ENCODE results near the gene EGFLAM.

Gene EGFLAM

GRCh38 chr5:38258319-38259061, at the start of gene EGFLAM:
Gene EGFLAM (plus strand): TSS chr5:38258559. CDS start chr5:38258755, 196 bp downstream.
- DNase-seq: no peak

DNA sequence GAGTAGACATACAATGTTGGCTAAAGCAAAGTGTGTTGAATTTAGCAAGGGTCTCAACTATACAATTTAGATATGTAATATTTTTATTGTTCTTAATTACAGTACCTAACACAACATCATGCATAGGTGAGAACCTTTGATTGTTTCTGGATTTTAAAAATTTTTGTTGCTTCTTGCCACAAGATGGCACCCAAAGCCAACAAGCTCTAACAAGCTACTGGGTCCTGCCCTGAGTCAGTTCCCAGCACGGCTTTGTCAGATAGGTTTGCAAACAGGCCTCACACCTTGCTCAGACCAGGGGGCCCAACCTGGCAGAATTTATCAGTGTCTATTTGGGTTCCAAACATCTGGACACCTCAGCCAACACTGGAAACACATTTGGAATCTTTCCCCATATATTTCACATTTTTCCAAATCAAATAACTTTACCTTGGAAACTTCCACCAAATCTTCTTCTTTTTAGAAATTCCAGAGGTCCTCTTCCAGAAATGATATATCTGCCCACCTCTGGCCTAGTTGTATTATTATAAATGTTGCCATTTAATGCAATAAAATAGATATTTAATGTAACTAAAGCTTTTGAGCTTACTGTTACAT, 49.5 kb upstream of the EGFLAM start:
- no peak for DNase-seq

DNA sequence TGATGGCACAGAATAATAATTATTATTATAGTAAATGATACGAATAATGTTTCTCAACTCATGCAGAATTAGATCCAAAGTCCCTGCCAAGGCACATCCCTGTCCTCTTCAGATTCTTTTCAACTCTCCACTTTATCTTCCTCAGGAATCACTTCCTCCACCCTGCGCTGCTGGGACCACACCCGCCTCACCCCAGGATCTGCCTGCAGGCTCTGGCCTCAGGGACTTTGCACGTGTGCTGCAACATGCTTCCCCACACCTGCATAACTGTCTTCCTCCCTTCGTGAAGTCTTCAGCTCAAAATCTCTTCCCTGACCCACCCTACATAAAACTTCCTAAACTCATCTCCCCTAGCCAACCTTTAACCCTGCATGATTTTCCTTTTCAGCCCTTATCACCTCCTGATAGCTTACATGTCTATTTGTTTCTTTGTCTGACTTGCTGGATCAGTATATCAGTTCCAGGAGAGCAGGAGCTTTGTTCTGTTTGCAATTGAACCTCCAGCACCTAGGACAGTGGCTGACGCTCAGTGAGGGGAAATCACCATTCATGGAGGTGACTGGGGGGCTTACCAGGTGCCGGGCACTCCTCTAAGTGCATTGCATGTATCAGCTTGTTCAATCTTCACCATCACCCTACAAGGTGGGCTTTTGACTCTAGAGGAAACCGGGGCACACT, 47.5 kb upstream of the EGFLAM start:
- no peak for DNase-seq

GRCh38 chr5:38211354-38211710, 47.0 kb upstream of the EGFLAM start:
- no peak for DNase-seq

DNA sequence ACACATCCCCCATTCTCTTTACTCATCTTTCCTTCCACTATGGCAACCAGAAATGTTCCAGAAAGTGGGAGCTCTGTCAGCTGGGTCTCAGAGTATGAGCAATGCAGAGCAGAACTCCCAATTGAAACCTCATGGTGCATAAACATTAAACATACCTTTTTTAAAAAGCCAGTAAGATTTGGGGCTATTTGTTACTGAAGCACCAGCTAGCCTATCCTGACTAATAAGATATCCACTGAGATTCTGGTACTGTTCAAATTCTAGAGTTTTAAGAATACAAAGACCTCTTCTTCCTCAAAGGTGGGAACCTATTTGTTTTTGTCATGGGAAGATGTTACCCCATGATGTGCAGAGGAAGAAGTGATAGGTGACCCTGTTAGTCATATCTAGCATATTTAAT, 46.1 kb upstream of the EGFLAM start:
- no peak for DNase-seq

DNA sequence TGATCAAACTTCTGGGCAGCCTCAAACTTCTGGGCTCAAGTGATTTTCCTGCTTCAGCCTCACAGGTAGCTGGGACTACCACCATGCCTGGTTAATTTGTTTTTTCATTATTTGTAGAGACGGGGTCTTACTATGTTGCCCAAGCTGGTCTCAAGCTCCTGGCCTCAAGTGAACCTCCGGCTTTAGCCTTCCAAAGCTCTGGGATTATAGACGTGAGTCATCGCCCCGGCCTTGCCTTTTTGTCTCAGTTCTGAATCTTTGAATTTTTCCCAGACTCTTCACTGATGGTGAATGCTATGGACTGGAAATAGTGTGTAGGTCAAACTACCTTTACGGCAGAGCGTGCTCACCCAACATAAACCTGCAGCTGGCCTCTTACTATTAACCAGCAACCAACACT, 32.3 kb upstream of the EGFLAM start:
- no peak for DNase-seq

GRCh38 chr5:38228914-38229313, 29.4 kb upstream of the EGFLAM start:
- no peak for DNase-seq

DNA sequence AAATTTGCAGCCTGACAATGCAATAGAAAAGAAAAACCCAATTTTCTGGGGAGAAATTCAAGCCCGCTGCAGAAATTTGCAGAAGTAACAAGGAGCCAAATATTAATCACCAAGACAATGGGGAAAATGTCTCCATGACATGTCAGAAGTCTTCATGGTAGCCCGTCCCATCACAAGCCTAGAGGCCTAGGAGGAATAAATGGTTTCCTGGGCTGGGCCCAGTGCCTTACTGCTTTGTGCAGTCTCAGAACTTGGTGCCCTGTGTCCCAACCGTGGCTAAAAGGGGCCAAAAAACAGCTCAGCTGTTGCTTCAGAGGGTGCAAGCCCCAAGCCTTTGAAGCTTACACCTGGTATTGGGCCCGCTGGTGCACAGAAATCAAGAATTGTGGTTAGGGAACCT, 23.6 kb upstream of the EGFLAM start:
- no peak for DNase-seq

GRCh38 chr5:38237681-38238080, 20.7 kb upstream of the EGFLAM start:
- no peak for DNase-seq

DNA sequence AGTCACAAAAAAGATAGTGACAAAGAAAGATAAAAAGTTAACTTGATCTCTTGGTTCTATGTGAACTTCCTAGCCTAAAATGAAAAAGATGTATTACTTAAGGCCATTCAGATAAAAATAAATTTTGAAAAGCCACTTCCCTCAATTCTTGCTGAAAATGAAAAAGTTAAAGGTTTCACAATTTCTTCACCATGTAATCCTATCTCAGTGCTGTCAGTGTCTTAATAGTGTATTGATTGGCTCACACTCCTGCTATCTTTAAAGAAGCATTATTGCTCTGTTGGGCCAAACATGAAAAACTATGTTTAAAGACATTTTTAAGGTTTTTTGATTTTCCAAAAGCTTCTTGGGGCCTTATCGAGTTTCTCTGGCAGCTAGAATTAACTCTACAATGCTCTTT, 18.1 kb upstream of the EGFLAM start:
- DNase-seq: no peak

DNA sequence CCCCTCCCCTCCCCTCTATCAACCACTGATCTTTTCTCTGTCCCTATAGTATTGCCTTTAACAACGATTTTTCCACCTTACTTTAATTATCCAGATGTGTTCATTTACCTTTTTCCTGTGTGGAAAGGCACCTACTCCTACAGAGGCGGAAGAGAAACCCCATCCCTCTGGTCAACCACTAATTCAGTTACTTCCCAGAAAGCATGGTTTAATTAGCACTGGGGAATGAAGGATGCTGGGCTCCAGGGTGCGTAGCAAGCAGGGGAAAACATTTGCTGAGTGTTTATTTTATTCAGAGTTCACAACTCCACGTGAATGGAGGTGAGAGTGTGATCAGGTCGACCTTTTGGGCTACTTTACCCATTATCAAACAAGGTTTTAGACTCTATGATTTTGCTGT, 16.7 kb upstream of the EGFLAM start:
- no peak for DNase-seq

DNA sequence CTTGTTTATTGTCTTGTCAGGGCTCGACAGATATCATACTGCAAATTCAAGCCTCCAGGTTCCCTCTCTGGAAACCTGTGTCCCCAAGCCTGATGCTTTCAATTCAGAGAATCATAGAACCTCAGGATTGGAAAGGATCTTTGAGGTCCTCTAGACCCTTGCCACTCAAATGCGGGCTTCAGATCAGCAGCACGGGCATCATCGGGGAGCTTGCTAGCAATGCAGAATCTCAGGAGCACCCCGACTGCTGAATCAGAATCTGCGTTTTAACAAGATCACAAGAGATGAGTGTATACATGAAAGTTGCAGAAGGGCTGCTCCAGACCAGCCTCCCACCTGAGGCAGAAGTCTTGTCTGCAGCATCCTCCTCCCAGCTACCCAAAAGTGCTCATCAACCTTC, 13.1 kb upstream of the EGFLAM start:
- DNase-seq: no peak

GRCh38 chr5:38249301-38249700, 9.1 kb upstream of the EGFLAM start:
- no peak for DNase-seq

DNA sequence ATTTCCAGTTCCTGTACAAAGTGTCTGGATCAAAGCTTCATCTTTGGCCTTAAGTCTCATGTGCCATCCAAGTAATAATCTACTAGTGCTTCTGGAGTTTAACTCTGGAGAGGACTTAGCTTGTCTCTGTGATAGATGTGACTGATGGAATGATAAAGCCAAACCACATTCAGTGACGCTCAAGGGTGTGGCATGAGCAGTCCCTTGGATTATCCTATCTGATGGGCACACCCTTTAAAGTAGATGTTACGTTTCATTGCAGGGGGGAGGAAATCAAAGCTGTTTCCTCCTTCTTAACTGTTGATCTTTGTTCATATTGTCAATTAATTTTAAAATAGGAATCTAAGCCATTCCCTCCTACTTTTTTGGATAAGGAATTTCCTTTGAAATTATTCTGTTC, 8.5 kb upstream of the EGFLAM start:
- DNase-seq: no peak

GRCh38 chr5:38250763-38251448, 7.5 kb upstream of the EGFLAM start:
- DNase-seq: no peak

DNA sequence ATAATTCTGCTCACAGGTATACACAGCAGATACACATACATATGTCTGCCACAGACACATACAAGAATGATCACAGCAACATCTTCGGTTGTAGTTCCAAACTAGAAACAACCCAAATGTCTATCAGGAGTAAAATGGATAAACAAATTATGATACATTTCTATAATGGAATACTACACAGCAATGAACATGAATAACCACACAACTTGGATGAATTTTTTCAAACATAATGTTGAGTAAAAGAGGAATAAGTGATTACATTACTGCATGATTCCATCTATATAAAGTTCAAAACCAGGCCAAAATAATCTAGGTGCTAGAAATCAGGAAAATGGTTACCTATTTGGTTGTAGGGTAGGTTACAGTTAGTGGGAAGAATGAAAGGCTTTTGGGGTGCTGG, 4.6 kb upstream of the EGFLAM start:
- no peak for DNase-seq

GRCh38 chr5:38257308-38258041, 884 bp upstream of the EGFLAM start:
- DNase-seq: no peak

DNA sequence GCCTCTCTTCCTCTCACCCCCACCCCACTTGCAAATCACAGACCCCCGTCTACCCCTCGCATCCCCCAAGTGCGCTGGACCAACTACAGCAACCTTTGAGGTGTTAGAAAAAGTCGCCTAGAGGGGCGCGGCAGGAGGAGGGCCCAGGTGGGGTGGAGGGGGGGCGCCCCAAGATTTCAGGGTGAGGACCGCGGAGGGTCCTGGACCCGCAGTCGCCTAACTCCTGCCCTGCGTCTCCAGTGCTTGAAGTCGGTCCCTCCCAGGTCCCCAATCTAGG, 379 bp upstream of the EGFLAM start:
- DNase-seq: no peak

DNA sequence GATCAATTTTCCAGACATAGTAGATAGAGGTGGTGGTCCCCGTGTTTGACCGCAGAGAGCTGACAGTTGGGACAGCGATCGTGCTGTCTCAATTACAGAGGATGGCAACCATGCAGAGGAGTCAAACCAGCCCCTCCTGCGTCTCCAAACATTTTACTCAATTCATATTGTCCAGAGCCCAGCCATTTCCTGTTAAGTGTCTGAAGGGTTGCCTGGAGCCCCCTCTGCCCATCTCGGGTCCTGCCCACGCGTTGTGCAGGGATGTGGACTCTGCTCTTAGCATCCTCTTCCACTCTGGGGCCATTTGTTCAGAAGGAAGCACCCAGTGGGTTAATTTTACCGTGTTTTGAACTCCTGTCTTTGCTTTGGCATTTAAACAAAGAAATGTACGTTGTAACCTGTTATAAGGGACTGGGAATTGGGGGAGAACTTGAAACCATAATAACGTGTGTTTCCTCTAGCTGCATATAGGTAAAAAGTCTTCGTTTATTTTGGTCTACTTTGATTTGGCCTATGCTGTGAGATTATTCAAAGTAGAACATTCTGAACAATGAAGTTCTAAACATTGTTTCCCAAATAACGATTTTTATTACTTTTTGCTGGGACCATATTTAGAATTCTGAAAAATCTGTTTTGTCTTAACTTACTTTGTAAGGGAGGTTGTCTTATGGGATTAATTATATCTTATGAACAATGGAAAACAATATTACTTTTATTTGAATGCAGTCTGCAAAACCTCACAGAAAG, 876 bp downstream of the EGFLAM start:
- DNase-seq: no peak

DNA sequence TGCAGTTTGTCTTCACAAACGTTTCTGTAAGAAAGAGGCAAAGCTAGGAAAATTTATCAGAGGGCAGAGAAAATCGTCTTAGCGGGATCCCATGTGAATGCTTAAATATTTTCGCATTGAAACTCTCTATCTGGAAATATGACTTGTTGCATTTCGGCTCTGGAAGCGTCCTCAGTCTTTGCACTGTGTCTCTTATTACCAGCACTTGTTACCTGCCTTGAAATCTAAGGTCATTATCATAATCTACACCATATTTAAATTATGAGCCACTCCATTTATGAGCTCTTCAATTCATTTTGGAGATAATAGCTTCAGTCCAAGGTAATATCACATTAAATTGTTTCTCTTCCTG, 1.4 kb downstream of the EGFLAM start:
- no peak for DNase-seq

GRCh38 chr5:38263983-38264382, 5.6 kb downstream of the EGFLAM start:
- no peak for DNase-seq

DNA sequence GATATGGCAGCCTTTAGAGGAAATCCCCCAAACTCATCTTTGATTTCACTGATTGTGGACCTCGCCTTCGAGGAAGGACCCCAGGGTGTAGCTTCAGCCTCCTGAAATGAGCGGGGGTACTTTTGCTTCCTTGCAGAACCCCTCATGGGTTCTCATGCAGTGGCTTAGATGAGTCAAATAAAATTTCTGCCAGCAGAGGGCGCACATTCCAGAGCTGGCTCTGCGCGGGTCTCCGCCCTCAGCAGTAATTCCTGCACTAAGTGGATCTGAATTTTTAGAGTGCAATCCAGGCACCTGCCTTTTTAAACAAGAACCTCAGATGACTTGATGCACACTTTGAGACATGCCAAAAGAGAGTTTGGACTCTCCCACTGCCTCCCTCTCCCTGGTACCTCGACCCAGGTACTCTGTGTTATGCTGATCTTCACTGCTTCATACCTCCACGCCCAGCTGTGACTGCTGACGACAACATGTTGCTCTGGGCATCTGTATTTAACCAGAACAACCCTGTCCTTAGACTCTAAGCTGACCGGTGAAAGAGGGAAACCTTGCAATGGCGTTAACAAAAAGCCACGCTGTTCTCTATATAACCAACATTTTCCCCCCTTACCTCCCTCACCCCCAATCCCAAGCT, 7.3 kb downstream of the EGFLAM start:
- DNase-seq: no peak
